GM19397 (cell line): ENCODE measurements around the gene ANO1.
"Not testable (repeated sequence)": the region's sequence is repeated elsewhere in the genome, so short reads cannot be mapped to it uniquely, and the experiment has no call there.

Experiments used
- ATAC-seq: cut with Tn5 transposase; IDR thresholded peaks from one replicate; pipeline ENCODE4 v1.9.1; 2021; ENCODE audit warnings: mild to moderate bottlenecking, moderate library complexity; ENCODE audit not compliant: unreplicated experiment

Gene ANO1

DNA sequence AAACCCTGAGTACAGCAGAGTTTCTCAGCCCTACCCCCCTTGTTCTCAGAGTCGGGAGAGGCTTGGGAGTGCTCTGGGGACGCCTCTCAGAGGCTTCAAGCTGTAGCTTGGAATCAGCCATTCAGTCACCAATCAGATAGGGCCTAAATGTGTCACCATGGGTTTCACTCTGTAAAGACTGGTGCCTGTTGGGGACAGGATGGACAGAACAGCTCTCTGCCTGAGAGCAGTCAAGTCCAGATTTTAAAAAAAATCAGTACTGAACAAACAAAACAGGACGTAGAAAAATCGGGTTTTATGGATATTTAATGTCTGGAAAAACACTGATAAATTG, 126.3 kb downstream of the ANO1 start:
- ATAC-seq = no peak

GRCh38 chr11:70205049-70205725, 127.1 kb downstream of the ANO1 start:
- ATAC-seq = no peak

DNA sequence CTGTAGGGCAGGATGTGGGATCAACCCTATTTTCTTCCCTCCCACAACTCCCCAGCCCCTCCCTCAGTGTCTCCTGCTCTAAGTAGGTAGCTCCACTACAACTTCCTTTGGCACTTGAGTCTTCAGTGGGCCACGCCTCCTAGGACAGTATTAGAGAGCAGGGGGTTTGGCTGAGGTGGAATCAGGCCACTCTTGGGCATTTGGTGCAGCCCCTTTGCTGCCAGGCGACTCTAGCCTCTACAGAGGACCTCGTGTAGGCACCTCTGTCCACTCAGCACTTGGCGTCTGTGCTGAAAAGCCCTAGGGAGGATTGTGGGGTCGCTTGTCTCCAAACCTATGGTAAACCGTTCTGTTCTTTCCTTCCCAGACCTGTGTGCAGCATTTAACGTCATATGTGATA, 127.6 kb downstream of the ANO1 start:
- ATAC-seq = no peak

DNA sequence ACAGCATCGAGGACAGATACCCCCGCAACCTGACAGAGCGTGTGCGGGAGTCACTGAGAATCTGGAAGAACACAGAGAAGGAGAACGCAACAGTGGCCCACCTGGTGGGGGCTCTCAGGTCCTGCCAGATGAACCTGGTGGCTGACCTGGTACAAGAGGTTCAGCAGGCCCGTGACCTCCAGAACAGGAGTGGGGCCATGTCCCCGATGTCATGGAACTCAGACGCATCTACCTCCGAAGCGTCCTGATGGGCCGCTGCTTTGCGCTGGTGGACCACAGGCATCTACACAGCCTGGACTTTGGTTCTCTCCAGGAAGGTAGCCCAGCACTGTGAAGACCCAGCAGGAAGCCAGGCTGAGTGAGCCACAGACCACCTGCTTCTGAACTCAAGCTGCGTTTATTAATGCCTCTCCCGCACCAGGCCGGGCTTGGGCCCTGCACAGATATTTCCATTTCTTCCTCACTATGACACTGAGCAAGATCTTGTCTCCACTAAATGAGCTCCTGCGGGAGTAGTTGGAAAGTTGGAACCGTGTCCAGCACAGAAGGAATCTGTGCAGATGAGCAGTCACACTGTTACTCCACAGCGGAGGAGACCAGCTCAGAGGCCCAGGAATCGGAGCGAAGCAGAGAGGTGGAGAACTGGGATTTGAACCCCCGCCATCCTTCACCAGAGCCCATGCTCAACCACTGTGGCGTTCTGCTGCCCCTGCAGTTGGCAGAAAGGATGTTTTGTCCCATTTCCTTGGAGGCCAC, 128.3 kb downstream of the ANO1 start:
- ATAC-seq = no peak

DNA sequence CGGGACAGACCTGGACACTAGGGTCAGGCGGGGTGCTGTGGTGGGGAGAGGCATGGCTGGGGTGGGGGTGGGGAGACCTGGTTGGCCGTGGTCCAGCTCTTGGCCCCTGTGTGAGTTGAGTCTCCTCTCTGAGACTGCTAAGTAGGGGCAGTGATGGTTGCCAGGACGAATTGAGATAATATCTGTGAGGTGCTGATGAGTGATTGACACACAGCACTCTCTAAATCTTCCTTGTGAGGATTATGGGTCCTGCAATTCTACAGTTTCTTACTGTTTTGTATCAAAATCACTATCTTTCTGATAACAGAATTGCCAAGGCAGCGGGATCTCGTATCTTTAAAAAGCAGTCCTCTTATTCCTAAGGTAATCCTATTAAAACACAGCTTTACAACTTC, 128.9 kb downstream of the ANO1 start:
- no peak for ATAC-seq

GRCh38 chr11:70207531-70208131, 129.5 kb downstream of the ANO1 start:
- no peak for ATAC-seq

GRCh38 chr11:70209391-70209912, 131.3 kb downstream of the ANO1 start:
- ATAC-seq = no peak

GRCh38 chr11:70210051-70210501, 132.0 kb downstream of the ANO1 start:
- ATAC-seq = no peak

DNA sequence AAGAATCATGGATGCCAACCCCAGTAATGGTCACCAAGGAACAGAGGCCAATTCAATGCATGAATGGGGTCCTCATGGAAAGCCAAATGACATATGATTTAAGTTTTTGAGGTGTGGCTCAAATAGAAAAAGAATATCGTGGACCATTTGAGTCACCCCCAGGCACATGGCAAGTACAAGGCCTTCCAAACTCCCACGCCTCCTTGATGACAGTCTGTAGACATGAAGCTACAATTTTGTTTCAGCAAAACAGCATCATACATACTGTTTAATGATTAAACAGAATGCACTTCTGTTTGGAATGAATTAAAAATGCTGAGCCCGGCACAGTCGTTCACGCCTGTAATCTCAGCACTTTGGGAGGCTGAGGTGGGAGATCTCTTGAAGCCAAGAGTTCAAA, 132.4 kb downstream of the ANO1 start:
- ATAC-seq = no peak

DNA sequence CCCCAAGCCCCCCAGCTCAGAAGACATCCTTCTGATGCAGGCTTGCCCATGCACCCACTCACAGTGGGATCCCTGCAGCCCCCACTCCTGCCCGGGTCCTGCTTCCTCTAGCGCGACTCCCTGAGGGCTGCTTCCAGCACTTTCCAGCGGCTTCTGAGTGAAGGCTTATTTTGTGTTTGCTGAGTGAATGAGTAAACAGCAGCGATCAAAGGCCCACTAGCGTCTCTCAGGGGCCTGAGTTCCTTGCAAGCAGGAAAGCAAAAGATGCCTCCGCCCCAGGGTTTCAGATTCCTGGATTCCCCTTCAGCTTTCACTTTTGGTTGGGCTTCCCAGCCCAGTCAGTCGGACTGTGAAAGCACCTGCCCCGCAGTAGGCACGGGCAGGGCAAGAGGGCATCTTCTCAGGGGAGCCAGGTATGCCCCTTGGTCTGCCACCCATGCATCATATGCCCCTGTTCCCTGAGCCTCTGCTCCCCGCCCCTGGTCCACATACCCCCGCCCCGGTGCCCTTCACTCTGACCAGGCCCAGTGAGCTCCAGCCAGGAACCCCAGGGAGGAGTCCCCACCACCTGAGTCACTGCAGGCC, 134.2 kb downstream of the ANO1 start:
- ATAC-seq = no peak

GRCh38 chr11:70217388-70217787, 139.3 kb downstream of the ANO1 start:
- ATAC-seq = not testable (repeated sequence)

- not testable (repeated sequence) for ATAC-seq
Measured at GRCh38 chr11:70218076-70218475, 140.0 kb downstream of the ANO1 start.

DNA sequence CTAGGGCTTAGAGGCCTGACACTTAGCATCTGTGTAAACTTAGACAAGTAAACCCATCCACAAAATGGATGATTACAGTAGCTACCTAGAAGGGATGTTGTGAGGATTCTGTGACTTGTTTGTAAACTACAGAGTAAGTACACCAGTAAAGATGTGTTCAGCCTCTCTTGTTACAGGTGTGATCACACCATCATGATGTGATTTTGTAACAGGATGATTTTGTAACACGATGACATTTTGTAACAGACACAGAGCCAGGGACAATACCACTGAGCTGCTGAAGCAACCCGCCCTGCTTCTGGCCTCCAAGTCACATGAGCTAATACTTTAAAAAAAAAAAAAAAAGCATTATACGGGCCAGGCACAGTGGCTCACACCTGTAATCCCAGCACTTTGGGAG, 142.0 kb downstream of the ANO1 start:
- ATAC-seq = no peak

- no peak for ATAC-seq
Measured at GRCh38 chr11:70220920-70221319, 142.8 kb downstream of the ANO1 start.

- ATAC-seq = no peak
Measured at GRCh38 chr11:70225681-70226177, 147.6 kb downstream of the ANO1 start.

- no peak for ATAC-seq
Measured at GRCh38 chr11:70226183-70226582, 148.1 kb downstream of the ANO1 start.

- ATAC-seq = no peak
Measured at GRCh38 chr11:70226967-70227366, 148.8 kb downstream of the ANO1 start.

GRCh38 chr11:70229737-70230136, 151.6 kb downstream of the ANO1 start:
- ATAC-seq = no peak

- ATAC-seq = no peak
Measured at GRCh38 chr11:70230151-70230839, 152.2 kb downstream of the ANO1 start.

- ATAC-seq = no peak
Measured at GRCh38 chr11:70230840-70231710, 153.0 kb downstream of the ANO1 start.
